ENCODE measurements around the gene ZMIZ1.

DNA sequence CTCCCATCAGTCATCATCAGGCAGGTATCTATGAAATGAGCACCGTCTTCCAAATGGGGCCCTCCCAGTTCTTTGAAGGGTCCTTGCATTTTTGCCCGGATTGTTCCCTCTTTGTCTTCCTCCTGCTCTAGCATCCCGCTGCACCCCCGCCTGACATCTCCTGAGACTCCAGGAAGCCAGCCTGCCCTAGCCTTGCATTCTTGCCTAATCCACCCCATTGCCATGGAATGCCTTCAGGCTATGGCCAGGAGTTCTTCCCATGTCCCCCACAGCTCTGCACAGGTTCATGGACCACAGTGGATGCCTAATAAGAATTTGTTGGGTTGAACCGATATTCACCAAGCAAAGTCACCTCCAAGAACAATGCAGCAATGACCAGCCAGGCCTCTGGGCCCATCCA, 62.1 kb downstream of the ZMIZ1 start:
- TF ChIP-seq POLR2A (IDR thresholded peaks at IDR 0.05) = no peak
- no peak for TF ChIP-seq CTCF (IDR thresholded peaks at IDR 0.05)

All from adrenal gland (tissue), 5 donors.